Fibroblast of the aortic adventitia (primary cell): Measurements from ENCODE around the gene FBLN1. TPM values are rescaled to one million over a fixed set of nuclear protein-coding genes. Genes with fewer than 3 reads are reported as not detected.
"Not testable (repeated sequence)": the region's sequence is repeated elsewhere in the genome, so short reads cannot be mapped to it uniquely, and the experiment has no call there.

Experiments used
- DNase-seq: peaks from one replicate; pipeline ENCODE4 v3.0.0-alpha.2; 2010; ENCODE audit warnings: low read depth
- H3K4me3 ChIP-seq: 2 replicates; pipeline ENCODE4 v1.5.1; 2011; ENCODE audit warnings: low read depth, mild to moderate bottlenecking, control low read depth, low read length, moderate library complexity
- total RNA-seq: library from RNA; depleted of rRNA; stranded (reverse); fragments of >200 nt; gene quantifications from 2 replicates; pipeline ENCODE4 v1.2.3, GENCODE V29; 2012; ENCODE audit warnings: low replicate concordance
- TF ChIP-seq, protein P1 (sequence below): IDR thresholded peaks from 2 replicates; pipeline ENCODE4 v1.5.1; 2011; ENCODE audit warnings: mild to moderate bottlenecking, low read length, control low read depth, inconsistent platforms; ENCODE audit not compliant: insufficient read depth

The FBLN1 gene
- total RNA-seq, 1 donor, result 561 TPM

GRCh38 chr22:45616432-45616831, 113.7 kb downstream of the FBLN1 start:
- TF ChIP-seq, protein P1, sequence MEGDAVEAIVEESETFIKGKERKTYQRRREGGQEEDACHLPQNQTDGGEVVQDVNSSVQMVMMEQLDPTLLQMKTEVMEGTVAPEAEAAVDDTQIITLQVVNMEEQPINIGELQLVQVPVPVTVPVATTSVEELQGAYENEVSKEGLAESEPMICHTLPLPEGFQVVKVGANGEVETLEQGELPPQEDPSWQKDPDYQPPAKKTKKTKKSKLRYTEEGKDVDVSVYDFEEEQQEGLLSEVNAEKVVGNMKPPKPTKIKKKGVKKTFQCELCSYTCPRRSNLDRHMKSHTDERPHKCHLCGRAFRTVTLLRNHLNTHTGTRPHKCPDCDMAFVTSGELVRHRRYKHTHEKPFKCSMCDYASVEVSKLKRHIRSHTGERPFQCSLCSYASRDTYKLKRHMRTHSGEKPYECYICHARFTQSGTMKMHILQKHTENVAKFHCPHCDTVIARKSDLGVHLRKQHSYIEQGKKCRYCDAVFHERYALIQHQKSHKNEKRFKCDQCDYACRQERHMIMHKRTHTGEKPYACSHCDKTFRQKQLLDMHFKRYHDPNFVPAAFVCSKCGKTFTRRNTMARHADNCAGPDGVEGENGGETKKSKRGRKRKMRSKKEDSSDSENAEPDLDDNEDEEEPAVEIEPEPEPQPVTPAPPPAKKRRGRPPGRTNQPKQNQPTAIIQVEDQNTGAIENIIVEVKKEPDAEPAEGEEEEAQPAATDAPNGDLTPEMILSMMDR, result no peak
- no peak for DNase-seq
- H3K4me3 ChIP-seq, result no peak overlapping the region

GRCh38 chr22:45617948-45618347, 115.3 kb downstream of the FBLN1 start:
- no peak for DNase-seq
- H3K4me3 ChIP-seq, result no peak overlapping the region
- TF ChIP-seq, protein P1, result no peak

- no peak overlapping the region for H3K4me3 ChIP-seq
- TF ChIP-seq, protein P1, result no peak
- DNase-seq, result no peak
Measured at GRCh38 chr22:45620706-45621105, 118.0 kb downstream of the FBLN1 start.

GRCh38 chr22:45621836-45622600, 119.3 kb downstream of the FBLN1 start:
- DNase-seq, result no peak
- no peak overlapping the region for H3K4me3 ChIP-seq
- TF ChIP-seq, protein P1, result no peak

GRCh38 chr22:45623464-45624145, 120.9 kb downstream of the FBLN1 start:
- H3K4me3 ChIP-seq, DNase-seq: not testable (repeated sequence)

DNA sequence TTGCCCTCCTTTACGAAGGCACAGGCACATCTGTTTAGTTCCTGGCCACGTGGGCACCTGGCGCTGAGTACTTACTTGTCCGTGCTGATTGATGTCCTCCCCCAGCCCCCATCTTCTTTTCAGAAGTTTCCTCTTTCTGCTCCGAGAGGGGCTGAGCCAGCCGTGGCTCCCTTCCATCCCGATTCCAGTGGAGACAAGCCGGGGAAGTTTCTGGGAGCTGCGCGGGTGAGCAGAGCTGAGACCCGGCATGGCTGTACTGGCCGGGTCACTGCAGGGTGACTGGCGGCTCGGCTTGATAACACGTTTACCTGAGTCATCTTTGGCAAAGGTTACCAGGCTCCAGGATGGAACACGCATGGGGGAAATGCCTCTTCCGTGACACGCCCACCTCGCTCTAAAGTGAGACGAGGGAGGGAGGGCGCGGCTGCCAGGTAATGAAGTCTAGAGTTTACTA, 123.5 kb downstream of the FBLN1 start:
- H3K4me3 ChIP-seq, result no peak overlapping the region
- DNase-seq, result no peak
- TF ChIP-seq, protein P1, result no peak

DNA sequence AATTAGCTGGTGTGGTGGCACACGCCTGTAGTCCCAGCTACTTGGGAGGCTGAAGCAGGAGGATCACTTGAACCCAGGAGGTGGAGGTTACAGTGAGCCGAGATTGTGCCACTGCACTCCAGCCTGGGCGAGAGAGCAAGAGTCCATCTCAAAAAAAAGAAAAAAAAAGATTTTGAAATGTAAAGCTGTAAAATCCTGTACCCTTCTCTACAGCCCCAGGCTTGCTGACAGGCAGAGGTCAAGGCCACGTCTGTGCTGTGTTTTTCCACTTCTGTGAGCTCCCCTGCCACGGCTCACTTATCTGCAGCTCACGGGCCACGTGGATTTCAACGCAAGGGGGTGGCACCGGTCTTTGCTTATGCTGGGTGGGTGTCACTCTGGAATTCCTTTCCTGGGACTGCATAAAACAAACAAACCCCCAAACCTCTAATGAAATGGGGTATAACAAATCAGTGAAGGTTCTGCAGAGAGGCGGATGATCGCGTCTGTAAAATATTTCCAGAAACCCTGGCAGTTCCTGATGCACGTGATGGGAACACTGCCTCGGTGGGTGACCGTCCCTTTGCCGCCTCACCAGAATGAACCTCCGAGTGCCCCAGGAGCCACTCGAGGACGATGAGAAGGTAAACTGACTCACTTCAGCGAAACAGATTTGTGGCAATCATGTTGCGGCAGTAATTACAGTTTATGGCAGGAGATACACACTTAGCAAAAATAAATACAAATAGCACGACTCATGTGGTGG, 125.0 kb downstream of the FBLN1 start:
- TF ChIP-seq, protein P1, result no peak
- DNase-seq, result no peak
- H3K4me3 ChIP-seq, result no peak overlapping the region
